OCI-LY7 (cell line): ENCODE results near the gene NTSR1. TPM values are rescaled to one million over a fixed set of nuclear protein-coding genes. Genes with fewer than 3 reads are reported as not detected.

Source experiments
- BruUV-seq: library from RNA; stranded (reverse); fragments of 400-500 nt; replicated peaks from 2 replicates; lab custom pipeline; 2021; lab: Mats Ljungman, UMichigan
- CTCF ChIA-PET: fragments of 300-600 bp; sonication (Branson Sonifier 250); formaldehyde crosslinking; loops from one replicate; lab custom pipeline; 2022; ENCODE audit warnings: antibody characterized with exemption; ENCODE audit not compliant: unreplicated experiment; lab: Charles Lee
- POLR2A ChIA-PET: fragments of 300-600 bp; sonication (Branson Sonifier 250); formaldehyde crosslinking; loops from one replicate; lab custom pipeline; 2022; ENCODE audit warnings: antibody characterized with exemption; lab: Charles Lee
- DNase-seq: peaks from one replicate; pipeline ENCODE4 v3.0.0-alpha.2; 2015; ENCODE audit warnings: low spot score
- H2AFZ ChIP-seq: fragments of 200-600 bp; sonication (generic), shearing (Covaris generic); 2 replicates; pipeline ENCODE4 v1.6.1; 2014; ENCODE audit warnings: mild to moderate bottlenecking, antibody characterized with exemption, low read length, moderate library complexity
- H3K27ac ChIP-seq: fragments of 200-600 bp; sonication (generic); 2 replicates; pipeline ENCODE4 v1.5.1; 2014; ENCODE audit warnings: mixed run types, low read depth, mild to moderate bottlenecking, moderate library complexity, low read length, inconsistent platforms; ENCODE audit not compliant: poor library complexity, severe bottlenecking
- H3K36me3 ChIP-seq: fragments of 200-600 bp; sonication (generic); 2 replicates; pipeline ENCODE4 v1.6.1; 2014; ENCODE audit warnings: mild to moderate bottlenecking, antibody characterized with exemption, low read length, moderate library complexity, mixed read lengths; ENCODE audit not compliant: insufficient read depth
- H3K4me1 ChIP-seq: fragments of 200-600 bp; sonication (generic); 2 replicates; pipeline ENCODE4 v1.5.1; 2014; ENCODE audit warnings: mild to moderate bottlenecking, low read length; ENCODE audit not compliant: insufficient read depth, poor library complexity, severe bottlenecking
- H3K4me2 ChIP-seq: fragments of 200-600 bp; sonication (generic); 2 replicates; pipeline ENCODE4 v1.6.1; 2014; ENCODE audit warnings: mild to moderate bottlenecking, low read length
- H3K4me3 ChIP-seq: fragments of 200-600 bp; sonication (generic); 2 replicates; pipeline ENCODE4 v1.5.1; 2014; ENCODE audit warnings: mild to moderate bottlenecking, low read depth, low read length; ENCODE audit not compliant: poor library complexity, severe bottlenecking
- H3K79me2 ChIP-seq: fragments of 200-600 bp; sonication (generic); 2 replicates; pipeline ENCODE4 v1.6.1; 2016; ENCODE audit warnings: low read depth, mild to moderate bottlenecking, low read length, moderate library complexity, mixed read lengths; ENCODE audit not compliant: insufficient read depth
- H3K9me2 ChIP-seq: fragments of 200-600 bp; sonication (generic); 2 replicates; pipeline ENCODE4 v1.6.1; 2016; ENCODE audit warnings: mild to moderate bottlenecking, low read length, mixed read lengths; ENCODE audit not compliant: insufficient read depth
- H3K9me3 ChIP-seq: fragments of 200-600 bp; sonication (generic); 2 replicates; pipeline ENCODE4 v1.6.1; 2014; ENCODE audit warnings: mild to moderate bottlenecking, mixed run types, low read length, mixed read lengths
- H4K20me1 ChIP-seq: fragments of 200-600 bp; sonication (generic); 2 replicates; pipeline ENCODE4 v1.6.1; 2014; ENCODE audit warnings: mild to moderate bottlenecking, antibody characterized with exemption, low read length, moderate library complexity, mixed read lengths; ENCODE audit not compliant: insufficient read depth
- EZH2phosphoT487 ChIP-seq: fragments of 200-600 bp; sonication (generic); IDR thresholded peaks from 2 replicates; pipeline ENCODE4 v1.6.1; 2018; ENCODE audit warnings: low read depth, borderline replicate concordance, mild to moderate bottlenecking, mixed run types, antibody characterized with exemption, low read length, moderate library complexity, mixed read lengths
- intact Hi-C: fragments of 100-400 bp; cut with micrococcal nuclease; formaldehyde crosslinking; loops from one replicate; pipeline ENCODE4 v1.10.0; 2022; ENCODE audit not compliant: unreplicated experiment
- total RNA-seq, 2 experiments: library from RNA; depleted of rRNA in 1 of 2; stranded (reverse); fragments of >200 nt in 1 of 2; shearing (Covaris generic) in 1 of 2; gene quantifications; 2 replicates each; pipeline ENCODE4 v1.2.3, GENCODE V29; 2014 to 2022
- TF ChIP-seq, protein P1 (sequence below): fragments of 200-600 bp; sonication (generic); conservative IDR thresholded peaks from 2 replicates; pipeline ENCODE4 v1.5.1; 2014; ENCODE audit warnings: mild to moderate bottlenecking, antibody characterized with exemption, low read length, moderate library complexity, mixed read lengths

The NTSR1 gene
- total RNA-seq, 2 experiments from 2014 or later = not detected

DNA sequence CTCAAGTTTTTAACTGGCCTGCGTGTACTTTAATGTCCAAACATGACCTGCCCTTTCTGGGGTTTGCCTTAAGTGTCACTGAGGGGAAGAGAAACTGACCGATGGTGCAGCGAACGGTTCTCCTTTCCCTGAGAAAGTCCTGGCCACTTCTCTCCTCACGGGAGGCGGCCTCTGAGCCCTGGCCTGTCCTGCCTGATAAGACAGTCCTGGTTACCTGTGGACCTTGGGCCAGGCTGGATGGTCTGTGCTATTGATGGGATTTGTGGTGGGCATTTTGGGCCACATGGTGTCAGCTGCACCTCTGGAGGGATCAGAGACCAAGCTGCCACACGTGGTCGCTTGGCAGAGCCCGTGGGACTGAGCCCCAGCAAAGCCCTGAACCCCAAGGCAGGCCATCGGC is 11.6 kb upstream of the NTSR1 start:
- Histone ChIP-seq H3K27ac (no peak overlapping the region), H3K4me3 (no peak overlapping the region), H3K4me2 (no peak overlapping the region), H4K20me1 (no peaks in the 10 kb centered on the region), H2AFZ (no peak overlapping the region), H3K4me1 (no peaks in the 10 kb centered on the region), H3K79me2 (no peaks in the 10 kb centered on the region), H3K9me2 (no peaks in the 10 kb centered on the region), H3K36me3 (no peaks in the 10 kb centered on the region), H3K9me3 (no peaks in the 10 kb centered on the region)
- ChIA-PET POLR2A (no interaction called here), CTCF (no interaction called here)
- intact Hi-C loops = no loop called here
- DNase-seq = no peak
- no peak for TF ChIP-seq EZH2phosphoT487
- TF ChIP-seq, protein P1, sequence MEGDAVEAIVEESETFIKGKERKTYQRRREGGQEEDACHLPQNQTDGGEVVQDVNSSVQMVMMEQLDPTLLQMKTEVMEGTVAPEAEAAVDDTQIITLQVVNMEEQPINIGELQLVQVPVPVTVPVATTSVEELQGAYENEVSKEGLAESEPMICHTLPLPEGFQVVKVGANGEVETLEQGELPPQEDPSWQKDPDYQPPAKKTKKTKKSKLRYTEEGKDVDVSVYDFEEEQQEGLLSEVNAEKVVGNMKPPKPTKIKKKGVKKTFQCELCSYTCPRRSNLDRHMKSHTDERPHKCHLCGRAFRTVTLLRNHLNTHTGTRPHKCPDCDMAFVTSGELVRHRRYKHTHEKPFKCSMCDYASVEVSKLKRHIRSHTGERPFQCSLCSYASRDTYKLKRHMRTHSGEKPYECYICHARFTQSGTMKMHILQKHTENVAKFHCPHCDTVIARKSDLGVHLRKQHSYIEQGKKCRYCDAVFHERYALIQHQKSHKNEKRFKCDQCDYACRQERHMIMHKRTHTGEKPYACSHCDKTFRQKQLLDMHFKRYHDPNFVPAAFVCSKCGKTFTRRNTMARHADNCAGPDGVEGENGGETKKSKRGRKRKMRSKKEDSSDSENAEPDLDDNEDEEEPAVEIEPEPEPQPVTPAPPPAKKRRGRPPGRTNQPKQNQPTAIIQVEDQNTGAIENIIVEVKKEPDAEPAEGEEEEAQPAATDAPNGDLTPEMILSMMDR = no peak
- no TSS peak for BruUV-seq

DNA sequence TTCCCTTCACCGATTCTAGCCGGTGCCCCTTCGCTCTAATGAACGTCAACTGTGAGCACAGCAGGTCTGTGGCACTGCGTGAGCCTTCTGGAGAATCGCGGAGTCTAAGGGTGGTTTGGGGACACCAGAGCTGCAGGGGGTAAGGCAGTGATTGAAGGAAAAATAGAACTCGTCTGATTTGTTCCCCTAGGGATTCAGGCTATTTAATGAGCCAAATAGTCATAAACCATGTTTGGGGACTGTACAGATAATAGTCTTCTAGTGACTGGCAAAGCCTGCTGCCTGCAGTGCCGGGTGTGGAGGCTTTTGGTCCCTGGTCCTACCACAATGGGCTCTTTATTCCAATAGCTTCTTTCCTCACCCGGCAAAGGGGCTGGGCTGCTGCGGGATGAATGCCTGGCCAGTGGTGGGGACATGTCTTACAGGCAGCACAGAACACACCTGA is 11.1 kb upstream of the NTSR1 start:
- no peaks in the 10 kb centered on the region for H3K9me2 ChIP-seq
- intact Hi-C loops = no loop called here
- ChIA-PET CTCF (no interaction called here), POLR2A (no interaction called here)
- no peak for DNase-seq
- no peaks in the 10 kb centered on the region for H3K36me3 ChIP-seq
- no peaks in the 10 kb centered on the region for H4K20me1 ChIP-seq
- no peaks in the 10 kb centered on the region for H3K79me2 ChIP-seq
- H3K4me1 ChIP-seq = no peaks in the 10 kb centered on the region
- no peak overlapping the region for H3K4me3 ChIP-seq
- no peak overlapping the region for H3K27ac ChIP-seq
- no peak overlapping the region for H3K4me2 ChIP-seq
- TF ChIP-seq EZH2phosphoT487 = no peak
- TF ChIP-seq, protein P1 = no peak
- H2AFZ ChIP-seq = no peak overlapping the region
- BruUV-seq = no TSS peak
- H3K9me3 ChIP-seq = no peaks in the 10 kb centered on the region

DNA sequence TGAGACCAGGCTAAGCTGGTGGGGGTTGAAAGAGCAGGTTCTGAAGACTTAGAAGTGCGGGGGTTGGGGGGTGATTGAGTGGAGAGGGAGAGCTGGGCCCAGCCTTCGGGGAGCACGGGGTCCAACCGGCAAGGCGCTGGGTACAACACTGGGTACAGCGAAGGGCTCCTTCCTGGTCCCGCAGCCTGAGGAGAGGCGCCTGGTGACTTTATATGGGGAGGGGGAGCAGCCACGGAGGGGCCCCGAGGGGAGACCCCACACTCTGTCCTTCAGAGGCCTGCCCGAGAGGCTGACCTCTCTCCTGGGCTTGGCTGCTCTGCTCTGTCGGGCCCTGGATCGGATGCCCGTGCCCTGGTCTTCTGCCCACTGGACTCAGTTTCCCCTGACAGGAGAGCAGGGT is 10.4 kb upstream of the NTSR1 start:
- ChIA-PET POLR2A (no interaction called here), CTCF (no interaction called here)
- Histone ChIP-seq H2AFZ (no peak overlapping the region), H4K20me1 (no peaks in the 10 kb centered on the region), H3K9me2 (no peaks in the 10 kb centered on the region), H3K4me3 (no peak overlapping the region), H3K9me3 (no peaks in the 10 kb centered on the region), H3K4me1 (no peaks in the 10 kb centered on the region), H3K79me2 (no peaks in the 10 kb centered on the region), H3K36me3 (no peaks in the 10 kb centered on the region), H3K4me2 (no peak overlapping the region), H3K27ac (no peak overlapping the region)
- BruUV-seq = no TSS peak
- DNase-seq = no peak
- intact Hi-C loops = no loop called here
- no peak for TF ChIP-seq EZH2phosphoT487
- TF ChIP-seq, protein P1 = no peak
